Measurements from ENCODE around the gene PTS.

The PTS gene

DNA sequence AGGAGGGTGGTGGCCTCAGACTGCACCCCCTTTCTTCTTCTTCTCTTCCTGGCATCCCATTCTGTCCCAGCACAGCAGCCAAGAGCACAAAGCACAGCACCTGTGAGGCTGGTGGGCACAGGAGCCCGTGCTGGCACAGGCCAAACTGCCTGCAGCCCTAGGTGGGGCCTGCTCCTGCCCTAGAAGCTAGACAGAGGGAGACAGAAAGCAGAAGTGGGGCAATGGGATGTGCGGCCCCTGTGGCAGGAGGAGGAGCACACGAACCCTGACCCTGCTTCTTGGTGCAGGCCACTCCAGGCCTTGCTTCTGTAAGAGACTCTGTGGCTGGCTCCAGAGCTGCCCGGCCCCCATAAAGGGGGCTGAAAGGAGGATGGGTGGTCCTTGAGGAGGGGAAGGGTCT lies 3.9 kb upstream of the PTS start:
- DNase-seq: no peak

- no peak for DNase-seq
These were observed 3.1 kb upstream of the PTS start for GRCh38 chr11:112223121-112223520.

GRCh38 chr11:112223754-112224532 lies 2.3 kb upstream of the PTS start:
- no peak for DNase-seq

GRCh38 chr11:112225753-112226061 lies 521 bp upstream of the PTS start:
- DNase-seq: no peak

DNA sequence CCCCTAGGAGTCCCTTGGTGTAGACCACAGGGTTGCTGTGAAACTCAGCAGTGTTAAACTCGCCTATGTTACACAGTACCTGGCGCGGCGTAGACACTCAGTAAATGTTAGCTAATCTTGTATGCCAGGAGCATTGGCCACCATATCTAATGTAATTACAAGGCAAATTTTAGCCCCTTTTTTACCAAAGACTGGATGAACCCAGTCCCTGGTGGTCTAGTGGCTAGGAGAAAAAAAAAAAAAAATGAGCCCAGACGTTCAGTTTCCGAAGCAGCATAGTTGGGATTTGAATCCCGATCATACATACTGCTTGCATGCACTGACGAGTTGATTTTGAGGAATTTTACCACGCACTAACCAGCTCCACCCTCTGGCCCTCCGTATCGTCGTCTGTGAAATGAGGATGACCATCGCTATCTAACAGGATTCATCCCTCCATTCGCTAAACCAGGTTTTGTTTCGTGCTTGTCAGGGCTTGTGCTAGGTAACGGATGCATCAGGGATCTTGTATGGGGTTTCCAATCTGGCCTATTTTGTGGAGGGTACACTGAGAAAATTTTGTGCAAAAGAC lies 688 bp downstream of the PTS start:
- DNase-seq: peak in 7 of 14 donors; percentile 16 to 75 (median 34)

DNA sequence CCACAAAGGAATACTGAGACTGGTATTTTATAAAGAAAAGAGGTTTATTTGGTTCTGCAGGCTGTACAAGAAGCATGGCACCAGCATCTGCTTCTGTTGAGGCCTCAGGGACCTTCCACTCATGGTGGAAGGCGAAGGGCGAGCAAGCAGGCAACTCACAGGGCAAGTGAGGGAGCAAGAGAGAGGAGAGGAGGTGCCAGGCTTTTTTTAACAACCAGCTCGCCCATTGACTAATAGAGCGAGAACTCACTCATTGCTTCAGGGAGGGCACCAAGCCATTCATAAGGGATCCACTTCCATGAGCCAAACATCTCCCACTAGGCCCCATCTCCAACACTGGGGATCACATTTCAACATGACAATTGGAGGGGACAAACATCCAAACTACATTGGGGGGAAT lies 1.2 kb downstream of the PTS start:
- DNase-seq: peak in 1 of 14 donors; percentile 57

GRCh38 chr11:112228706-112229105 lies 2.5 kb downstream of the PTS start:
- DNase-seq: no peak

GRCh38 chr11:112229159-112229558 lies 2.9 kb downstream of the PTS start:
- no peak for DNase-seq

DNA sequence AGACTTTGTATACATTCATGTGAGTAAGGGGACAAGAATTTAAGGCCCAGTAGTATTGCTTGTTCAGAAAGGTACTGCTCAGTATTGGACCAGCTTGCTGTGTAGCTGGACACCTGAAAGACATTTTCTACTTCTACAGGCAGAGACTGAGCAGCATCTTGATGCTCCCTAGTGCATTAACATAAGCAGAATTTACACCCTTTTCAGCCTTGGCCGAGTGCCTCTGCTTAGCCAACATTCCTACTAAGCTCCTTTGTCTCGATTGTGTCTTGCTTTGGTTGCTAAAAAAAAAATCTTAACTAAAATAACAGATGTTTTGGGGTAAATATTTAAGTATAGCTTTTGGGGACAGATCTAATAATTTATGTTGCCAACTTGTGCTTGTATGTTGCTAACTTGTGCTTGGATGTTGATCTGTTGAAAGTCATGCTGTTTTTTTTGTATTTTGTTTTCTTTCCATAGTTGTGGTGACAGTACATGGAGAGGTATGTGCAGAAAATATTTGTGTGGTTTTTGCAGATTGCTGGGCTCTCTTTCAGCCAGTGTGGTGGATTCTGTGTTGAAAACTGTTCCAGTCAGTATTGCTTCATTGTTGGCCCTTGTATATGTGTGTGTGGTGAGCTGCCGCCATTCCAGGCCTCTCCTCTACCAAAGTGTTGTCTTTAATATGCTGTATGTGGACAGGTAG lies 3.7 kb downstream of the PTS start:
- no peak for DNase-seq

DNA sequence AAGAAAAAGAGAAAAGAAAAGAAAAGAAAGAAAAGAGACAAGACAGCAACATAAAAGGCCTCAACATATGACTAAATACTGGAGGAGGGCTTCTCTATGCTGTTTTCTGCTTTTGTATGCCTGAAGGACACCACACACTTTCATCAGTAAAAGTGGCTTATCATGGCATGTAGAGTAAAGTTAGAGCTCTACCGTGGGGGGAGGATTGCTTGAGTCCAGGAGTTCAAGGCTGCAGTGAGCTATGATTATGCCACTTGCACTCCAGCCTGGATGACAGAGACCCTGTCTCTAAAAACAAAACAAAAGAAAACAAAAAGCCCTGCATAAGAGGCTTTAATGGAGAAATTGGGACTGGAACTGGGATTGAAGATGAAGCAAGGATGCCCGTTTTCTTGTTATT lies 5.7 kb downstream of the PTS start:
- no peak for DNase-seq

DNA sequence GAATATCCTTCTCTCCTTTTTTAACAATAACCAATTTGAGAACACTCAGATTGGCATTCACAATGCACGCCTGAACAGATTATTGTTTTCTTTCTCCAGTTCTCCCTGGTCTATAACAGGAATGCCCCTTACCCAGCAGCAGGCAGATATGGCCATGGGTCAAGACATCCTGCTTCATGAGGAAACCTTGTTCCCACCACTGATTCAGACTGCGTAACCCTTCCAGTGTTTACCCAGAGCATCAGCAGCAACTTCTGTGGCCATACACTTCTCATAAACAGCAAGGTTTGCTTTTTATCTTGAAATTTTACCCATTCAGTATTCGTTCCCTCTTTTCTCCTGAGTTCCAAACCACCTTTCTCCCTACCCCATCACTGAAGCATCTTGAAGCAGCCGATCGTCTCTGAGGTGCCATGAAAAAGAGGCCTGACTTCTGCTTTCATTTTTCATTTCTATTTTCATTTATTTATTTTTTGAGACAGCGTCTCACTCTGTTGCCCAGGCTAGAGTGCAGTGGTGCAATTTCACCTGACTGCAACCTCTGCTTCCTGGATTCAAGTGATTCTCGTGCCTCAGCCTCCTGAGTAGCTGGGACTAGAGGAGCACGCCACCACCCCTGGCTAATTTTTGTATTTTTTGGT lies 9.6 kb downstream of the PTS start:
- DNase-seq: no peak

DNA sequence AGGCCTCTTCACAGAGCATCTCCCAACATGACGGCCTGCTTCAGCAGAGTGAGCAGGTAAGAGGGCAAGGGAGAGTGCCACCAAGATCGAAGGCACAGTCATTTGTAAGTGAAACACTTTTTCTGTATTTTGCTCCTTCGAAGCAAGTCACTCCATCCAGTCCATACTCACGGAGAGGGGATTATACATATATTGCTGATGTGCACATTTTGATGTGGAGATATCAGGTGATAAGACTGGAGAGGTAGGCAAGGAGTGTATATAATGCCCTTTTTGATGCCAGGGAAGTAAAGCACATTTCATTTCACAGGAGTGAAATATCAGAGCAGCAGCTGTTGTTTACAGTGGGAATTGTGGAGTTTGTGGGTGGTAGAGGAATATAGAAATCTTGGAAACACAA lies 11.2 kb downstream of the PTS start:
- DNase-seq: no peak

- DNase-seq: no peak
These were observed 11.8 kb downstream of the PTS start for GRCh38 chr11:112238041-112238440.

DNA sequence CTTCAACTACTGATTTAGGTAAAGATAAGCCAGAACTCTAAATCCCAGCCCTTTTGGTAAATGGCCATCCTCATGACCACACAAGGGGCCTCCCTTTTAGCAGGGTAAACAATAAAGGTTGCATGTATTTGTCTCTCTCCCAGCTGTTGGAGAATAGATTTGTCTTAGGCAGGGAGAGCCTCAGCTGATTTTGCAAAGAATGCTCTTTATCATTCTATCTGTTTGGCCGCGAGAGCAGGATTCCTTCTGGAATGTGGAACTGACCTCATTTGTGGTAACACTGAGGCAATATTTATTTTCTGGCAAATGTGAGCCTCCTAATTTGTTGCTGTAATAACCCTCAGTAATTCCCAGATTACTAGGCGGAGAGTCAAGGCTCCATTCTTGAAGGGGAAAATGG lies 15.3 kb downstream of the PTS start:
- DNase-seq: no peak

- DNase-seq: no peak
These were observed 21.0 kb downstream of the PTS start for GRCh38 chr11:112247201-112247600.

DNA sequence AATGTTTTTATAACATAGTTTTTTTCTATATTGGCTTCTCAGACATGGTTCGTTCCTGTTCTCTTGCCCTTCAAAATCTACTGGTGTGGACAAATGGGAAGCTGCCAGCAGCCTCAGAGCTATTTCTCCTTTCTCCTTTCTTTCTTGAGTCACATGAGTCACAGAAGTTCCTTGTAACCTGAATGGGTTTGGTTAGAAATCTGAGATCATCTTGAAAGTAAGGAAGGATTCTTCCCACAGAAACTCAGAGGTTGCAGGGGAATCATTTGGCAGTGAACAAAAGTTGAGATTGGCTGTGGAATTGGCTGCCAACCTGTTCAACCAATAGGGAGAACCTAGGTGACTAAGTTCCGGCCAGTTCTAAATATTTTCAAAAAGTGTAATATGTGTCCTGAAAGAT lies 22.0 kb downstream of the PTS start:
- DNase-seq: no peak

GRCh38 chr11:112249871-112250610 lies 23.8 kb downstream of the PTS start:
- no peak for DNase-seq

GRCh38 chr11:112253605-112254242 lies 27.5 kb downstream of the PTS start:
- no peak for DNase-seq

DNA sequence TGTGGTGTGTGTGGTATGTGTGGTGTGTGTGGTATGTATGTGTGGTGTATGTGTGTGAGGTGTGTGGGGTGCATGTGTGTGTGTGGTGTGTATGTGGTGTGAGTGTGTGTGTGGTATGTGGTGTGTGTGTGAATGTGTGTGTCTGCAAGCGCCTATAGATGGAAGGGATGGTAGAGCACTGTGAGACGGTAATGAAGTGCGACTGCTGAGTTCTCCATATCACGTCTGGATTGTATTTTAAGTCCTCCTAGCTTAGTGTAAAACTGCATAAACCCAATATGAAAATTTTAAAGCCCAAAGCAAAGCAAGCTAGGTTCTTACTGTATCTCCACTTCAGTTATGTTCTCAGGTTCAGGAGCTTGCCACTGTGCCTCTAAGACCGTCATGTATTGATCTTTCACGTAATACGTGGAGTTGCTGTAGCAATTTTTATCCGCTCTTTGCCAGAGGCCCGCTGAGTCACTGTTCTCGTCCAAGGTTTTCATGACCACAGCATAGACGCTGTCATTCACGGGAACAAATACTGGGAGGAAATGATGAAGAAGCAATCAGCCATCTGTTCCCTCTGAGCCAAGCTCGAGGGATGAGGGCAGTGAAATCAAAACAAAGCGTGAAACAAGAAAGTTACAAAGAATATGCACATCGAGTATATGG lies 29.0 kb downstream of the PTS start:
- DNase-seq: peak in 2 of 14 donors; percentile 16 to 22

- DNase-seq: no peak
These were observed 34.3 kb downstream of the PTS start, which contains the start of gene PLET1 for GRCh38 chr11:112260490-112260889. TSS of gene PLET1 (minus strand) at chr11:112260860. CDS start at chr11:112260589, 271 bp downstream.

DNA sequence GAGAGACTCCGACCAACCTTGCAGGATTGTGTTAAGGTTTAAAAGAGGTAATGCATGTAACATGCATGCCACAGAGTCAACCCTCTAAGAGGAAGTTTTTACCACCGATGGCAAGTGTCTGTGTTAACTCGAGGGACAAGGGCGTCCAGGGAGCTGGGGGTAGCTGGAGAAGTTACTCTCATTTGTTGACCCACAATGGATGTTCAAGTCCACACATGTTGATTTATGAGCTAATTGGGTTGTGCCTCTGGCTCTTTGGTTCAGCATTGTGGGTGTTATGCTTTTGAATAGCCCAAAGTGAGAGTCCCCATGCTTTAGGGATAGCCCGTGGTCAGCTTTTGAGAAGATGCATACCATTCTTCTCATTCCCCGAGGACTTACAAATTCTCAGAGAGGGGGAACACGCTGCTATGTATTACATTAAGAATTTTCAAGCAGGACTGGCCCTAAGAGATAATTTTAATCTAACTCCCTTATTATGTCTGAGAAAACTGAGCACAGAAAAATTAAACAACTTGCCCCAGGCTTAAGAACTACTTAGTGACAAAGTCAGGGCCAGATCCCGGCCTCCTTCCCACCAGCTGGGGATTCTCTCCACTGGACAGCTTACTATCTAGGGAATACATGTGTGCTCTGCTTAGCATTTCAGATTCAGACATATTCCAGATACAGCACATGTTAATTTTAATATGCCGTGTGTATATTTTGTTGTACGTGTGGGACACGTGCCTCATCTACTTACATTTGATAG lies 39.6 kb downstream of the PTS start:
- DNase-seq: no peak
